HFF-Myc (cell line): ENCODE results near the gene GALNT2.

Experiments
- DNase-seq: peaks from one replicate; pipeline ENCODE4 v3.0.0-alpha.2; 2011; ENCODE audit warnings: low read depth; ENCODE audit errors: extremely low read depth
- H3K4me3 ChIP-seq: replicated peaks from 2 replicates; pipeline ENCODE4 v1.5.1; 2011; ENCODE audit warnings: low read depth, mild to moderate bottlenecking, control low read depth, low read length
- TF ChIP-seq, protein P1 (sequence below): IDR thresholded peaks from 2 replicates; pipeline ENCODE4 v1.5.1; 2012; ENCODE audit warnings: mild to moderate bottlenecking, low read depth, low read length, control low read depth; ENCODE audit errors: missing control alignments

The GALNT2 gene

DNA sequence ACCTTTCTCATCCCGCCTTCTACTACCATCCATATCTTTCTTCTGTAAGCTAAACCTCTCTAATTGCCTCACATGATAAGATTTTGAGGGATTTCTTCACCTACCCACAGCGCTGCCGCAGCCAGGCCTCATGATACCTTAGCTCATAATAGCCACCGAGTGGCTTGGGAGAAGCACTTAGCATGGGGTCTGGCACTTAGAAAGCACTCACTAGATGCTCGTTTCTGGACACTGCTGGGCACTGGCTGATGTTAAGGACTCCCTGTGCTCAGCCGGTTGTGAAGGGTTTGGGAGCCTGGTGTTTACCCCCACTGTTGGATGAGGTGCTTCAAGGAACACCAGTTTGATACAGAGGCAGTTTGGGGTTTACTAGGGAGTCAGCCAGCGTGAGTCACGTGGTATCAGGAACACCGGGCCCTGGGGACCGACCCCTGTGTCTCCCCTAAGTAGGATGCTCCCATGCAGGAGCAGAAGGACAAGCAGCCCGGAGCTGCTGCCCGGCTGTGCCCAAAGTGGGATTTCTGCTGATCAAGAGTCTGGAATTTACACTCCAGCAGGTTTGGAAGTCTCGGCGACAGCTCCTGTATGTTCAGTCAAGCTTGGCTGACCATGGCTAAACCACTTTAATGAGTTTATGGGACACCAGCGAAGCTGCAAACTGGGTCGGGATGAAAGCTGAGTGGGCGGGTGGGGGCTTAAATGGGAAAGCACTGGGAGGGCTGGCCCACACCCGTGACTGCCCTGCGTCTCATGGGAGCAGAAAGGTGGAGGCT is 63.3 kb downstream of the GALNT2 start:
- H3K4me3 ChIP-seq = no peak overlapping the region
- TF ChIP-seq, protein P1, sequence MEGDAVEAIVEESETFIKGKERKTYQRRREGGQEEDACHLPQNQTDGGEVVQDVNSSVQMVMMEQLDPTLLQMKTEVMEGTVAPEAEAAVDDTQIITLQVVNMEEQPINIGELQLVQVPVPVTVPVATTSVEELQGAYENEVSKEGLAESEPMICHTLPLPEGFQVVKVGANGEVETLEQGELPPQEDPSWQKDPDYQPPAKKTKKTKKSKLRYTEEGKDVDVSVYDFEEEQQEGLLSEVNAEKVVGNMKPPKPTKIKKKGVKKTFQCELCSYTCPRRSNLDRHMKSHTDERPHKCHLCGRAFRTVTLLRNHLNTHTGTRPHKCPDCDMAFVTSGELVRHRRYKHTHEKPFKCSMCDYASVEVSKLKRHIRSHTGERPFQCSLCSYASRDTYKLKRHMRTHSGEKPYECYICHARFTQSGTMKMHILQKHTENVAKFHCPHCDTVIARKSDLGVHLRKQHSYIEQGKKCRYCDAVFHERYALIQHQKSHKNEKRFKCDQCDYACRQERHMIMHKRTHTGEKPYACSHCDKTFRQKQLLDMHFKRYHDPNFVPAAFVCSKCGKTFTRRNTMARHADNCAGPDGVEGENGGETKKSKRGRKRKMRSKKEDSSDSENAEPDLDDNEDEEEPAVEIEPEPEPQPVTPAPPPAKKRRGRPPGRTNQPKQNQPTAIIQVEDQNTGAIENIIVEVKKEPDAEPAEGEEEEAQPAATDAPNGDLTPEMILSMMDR = no peak
- DNase-seq = no peak

DNA sequence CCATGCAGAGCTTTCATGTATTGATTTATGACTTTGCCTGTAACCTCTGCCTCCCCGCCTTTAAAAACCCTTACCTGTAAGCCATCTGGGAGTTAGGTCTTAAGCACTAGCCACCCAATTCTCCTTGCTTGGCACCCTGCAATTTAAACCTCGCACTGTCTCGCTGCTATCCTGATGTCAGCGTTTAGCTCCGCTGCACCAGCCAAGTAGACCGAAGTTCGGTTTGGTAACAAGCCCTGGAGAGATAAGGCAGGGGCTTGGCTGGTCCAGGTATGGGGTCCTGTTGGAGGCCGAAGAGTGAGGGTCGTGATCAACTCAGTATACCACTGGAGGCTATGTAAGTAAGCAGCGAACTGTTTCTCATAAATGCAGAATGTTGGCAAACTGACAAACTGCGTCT is 64.4 kb downstream of the GALNT2 start:
- DNase-seq = no peak
- no peak overlapping the region for H3K4me3 ChIP-seq
- TF ChIP-seq, protein P1 = no peak

DNA sequence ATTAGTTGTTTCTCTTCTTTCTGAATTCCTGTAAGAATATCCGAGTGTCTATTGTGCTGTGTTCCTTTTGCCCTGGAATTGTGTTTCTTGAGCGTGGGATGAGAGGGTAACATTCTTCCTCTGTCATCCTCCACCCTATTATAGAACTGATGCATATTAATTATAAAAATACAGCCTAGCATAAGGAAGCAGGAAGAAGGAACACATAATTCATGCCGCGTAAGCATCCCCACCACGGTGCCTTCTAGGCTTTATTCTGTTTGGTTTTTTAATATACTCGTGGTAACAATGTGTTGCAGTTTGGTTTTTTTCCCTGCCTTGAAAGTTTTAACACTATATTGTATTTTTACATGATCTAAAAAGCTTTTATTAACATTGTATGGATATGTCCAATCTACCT is 65.7 kb downstream of the GALNT2 start:
- no peak for DNase-seq
- TF ChIP-seq, protein P1 = no peak
- H3K4me3 ChIP-seq = no peak overlapping the region

DNA sequence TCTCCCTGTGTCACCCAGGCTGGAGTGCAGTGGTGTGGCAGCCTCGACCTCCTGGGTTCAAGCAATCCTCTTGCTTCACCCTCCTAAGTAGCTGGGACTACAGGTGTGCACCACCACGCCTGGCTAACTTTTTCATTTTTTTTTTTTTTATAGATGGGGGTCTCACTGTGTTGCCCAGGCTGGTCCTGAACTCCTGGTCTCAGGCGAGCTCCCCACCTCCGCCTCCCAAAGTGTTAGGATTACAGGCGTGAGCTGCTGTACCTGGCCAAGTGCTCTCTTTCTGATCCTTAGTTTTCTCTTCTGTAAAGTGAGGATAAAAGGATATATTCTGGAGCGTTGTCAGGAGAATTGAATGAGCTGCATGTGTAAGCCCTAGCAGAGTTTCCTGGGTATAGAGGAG is 68.7 kb downstream of the GALNT2 start:
- TF ChIP-seq, protein P1 = no peak

DNA sequence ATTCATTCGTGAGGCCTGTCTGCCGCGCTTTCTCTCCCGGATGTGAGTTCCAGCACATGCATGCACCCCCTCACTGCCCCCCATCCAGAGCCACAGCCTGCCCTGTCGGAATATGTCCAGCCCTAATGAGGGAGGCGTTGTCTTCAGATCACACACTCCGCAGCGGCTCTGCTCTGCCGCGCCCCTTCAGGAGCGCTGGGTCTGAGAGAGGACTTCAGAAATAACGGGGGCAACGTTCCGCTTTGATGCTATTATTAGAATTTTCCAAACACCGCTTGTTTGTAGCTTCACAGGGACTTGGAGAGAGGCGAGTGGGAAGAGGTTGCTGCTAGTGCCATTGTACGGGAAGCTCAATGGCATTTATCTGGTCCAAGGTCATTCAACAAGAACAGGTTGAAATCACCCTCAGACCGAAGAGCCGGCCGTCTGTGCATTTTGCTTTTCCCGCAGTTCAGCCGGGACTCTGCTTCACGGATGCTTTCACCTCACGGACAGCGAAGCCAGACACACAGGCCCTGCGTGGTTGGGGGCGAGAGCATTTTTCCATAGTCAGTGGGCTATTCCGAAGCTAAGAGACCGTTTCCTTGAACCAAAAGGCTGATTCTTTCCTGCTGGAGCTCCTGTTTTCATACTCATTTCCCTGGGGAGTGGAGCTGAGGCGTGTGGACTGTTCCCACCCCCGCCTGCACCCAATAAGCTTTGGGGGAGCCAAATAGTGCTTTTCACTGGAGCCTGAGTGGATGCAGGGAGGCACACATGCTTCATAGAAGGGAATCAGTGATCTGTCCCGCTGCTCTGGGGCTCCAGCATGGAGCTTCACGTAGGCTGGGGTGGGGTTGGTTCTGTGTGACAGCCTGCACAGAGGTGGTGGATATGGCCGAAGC is 69.7 kb downstream of the GALNT2 start:
- no peak for DNase-seq
- TF ChIP-seq, protein P1 = no peak
- no peak overlapping the region for H3K4me3 ChIP-seq

More for the DNA sequence above, 68.7 kb downstream of the GALNT2 start:
- no peak overlapping the region for H3K4me3 ChIP-seq
- no peak for DNase-seq

DNA sequence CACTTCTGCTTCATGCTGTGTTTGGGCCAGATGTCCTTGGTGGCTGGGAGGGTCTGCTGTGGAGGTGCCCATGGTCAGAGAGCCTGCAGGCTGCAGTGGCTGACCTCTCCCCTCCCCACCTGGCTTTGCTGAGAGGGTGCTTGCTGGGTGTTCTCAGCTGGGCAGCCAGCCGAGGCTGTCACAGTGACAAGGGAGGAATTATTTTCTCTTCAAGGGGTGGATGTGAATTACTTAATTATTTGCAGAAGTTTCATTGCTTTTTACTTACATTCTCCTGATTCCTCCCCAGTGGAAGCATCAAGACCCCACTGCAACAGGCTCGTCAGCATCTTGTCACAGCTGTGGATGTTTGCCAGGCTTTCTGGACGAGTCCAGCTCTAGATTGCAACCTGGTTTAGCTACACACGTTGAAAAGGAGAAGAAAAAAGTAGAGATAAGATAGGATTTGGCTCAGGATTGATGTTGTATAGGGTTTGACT is 70.3 kb downstream of the GALNT2 start:
- no peak overlapping the region for H3K4me3 ChIP-seq
- DNase-seq = no peak
- TF ChIP-seq, protein P1 = no peak
